Measurements from ENCODE around the gene KIFBP.

KIFBP gene

GRCh38 chr10:69052736-69053135, 64.1 kb downstream of the KIFBP start:
- DNase-seq = no peak

- DNase-seq = no peak
Measured at GRCh38 chr10:69055241-69055640, 66.6 kb downstream of the KIFBP start.

- no peak for DNase-seq
Measured at GRCh38 chr10:69056129-69056528, 67.5 kb downstream of the KIFBP start.

- no peak for DNase-seq
Measured at GRCh38 chr10:69056536-69057260, 68.1 kb downstream of the KIFBP start.

GRCh38 chr10:69057261-69057950, 68.8 kb downstream of the KIFBP start:
- peak; percentile 71 for DNase-seq

- DNase-seq = no peak
Measured at GRCh38 chr10:69057951-69058297, 69.3 kb downstream of the KIFBP start.

- no peak for DNase-seq
Measured at GRCh38 chr10:69060127-69060798, 71.7 kb downstream of the KIFBP start.

- peak; percentile 96 for DNase-seq
Measured at GRCh38 chr10:69061305-69062161, 72.9 kb downstream of the KIFBP start.

GRCh38 chr10:69062901-69063300, 74.3 kb downstream of the KIFBP start:
- DNase-seq = no peak

- no peak for DNase-seq
Measured at GRCh38 chr10:69064762-69065328, 76.2 kb downstream of the KIFBP start.

- peak; percentile 80 for DNase-seq
Measured at GRCh38 chr10:69065406-69066361, 77.1 kb downstream of the KIFBP start.

Data from GF-D8 (cell line).